GM23338 (cell line): ENCODE results near the gene LUC7L2. TPM values are rescaled to one million over a fixed set of nuclear protein-coding genes. Genes with fewer than 3 reads are reported as not detected.

Experiments used
- ATAC-seq: fragments of 200-7000 bp; cut with Tn5 transposase; 3 replicates; pipeline ENCODE4 v1.9.1; 2020
- DNase-seq: peaks from one replicate; pipeline ENCODE4 v3.0.0-alpha.2; 2015; ENCODE audit warnings: low spot score
- H2AFZ ChIP-seq: fragments of 200-600 bp; sonication (generic); 2 replicates; pipeline ENCODE4 v1.8.0; 2016; ENCODE audit warnings: antibody characterized with exemption, mild to moderate bottlenecking, moderate library complexity
- H3F3A ChIP-seq: fragments of 200-600 bp; sonication (generic); replicated peaks from 2 replicates; pipeline ENCODE4 v1.8.0; 2017; ENCODE audit warnings: antibody characterized with exemption, mixed run types, low read depth
- H3K27ac ChIP-seq: fragments of 200-600 bp; sonication (generic); 2 replicates; pipeline ENCODE4 v1.6.1; 2016; ENCODE audit warnings: low read depth
- H3K27me3 ChIP-seq: fragments of 200-600 bp; sonication (generic); 2 replicates; pipeline ENCODE4 v1.8.0; 2016; ENCODE audit warnings: mild to moderate bottlenecking, mixed run types, moderate library complexity; ENCODE audit not compliant: insufficient read depth
- H3K36me3 ChIP-seq: fragments of 200-600 bp; sonication (generic); 2 replicates; pipeline ENCODE4 v1.8.0; 2016; ENCODE audit warnings: mild to moderate bottlenecking; ENCODE audit not compliant: insufficient read depth
- H3K4me1 ChIP-seq: fragments of 200-600 bp; sonication (generic); 2 replicates; pipeline ENCODE4 v1.8.0; 2016; ENCODE audit warnings: mild to moderate bottlenecking, moderate library complexity; ENCODE audit not compliant: insufficient read depth
- H3K4me2 ChIP-seq: fragments of 200-600 bp; sonication (generic); 2 replicates; pipeline ENCODE4 v1.7.1; 2017; ENCODE audit warnings: mixed run types
- H3K4me3 ChIP-seq: fragments of 200-600 bp; sonication (generic); 2 replicates; pipeline ENCODE4 v1.6.1; 2016; ENCODE audit warnings: mixed run types
- H3K79me2 ChIP-seq: fragments of 200-600 bp; sonication (generic); replicated peaks from 2 replicates; pipeline ENCODE4 v1.8.0; 2017; ENCODE audit warnings: mild to moderate bottlenecking; ENCODE audit not compliant: insufficient read depth
- H3K9me2 ChIP-seq: fragments of 200-600 bp; sonication (generic); 2 replicates; pipeline ENCODE4 v1.8.0; 2017; ENCODE audit not compliant: insufficient read depth
- H4K20me1 ChIP-seq: fragments of 200-600 bp; sonication (generic); replicated peaks from 2 replicates; pipeline ENCODE4 v1.8.0; 2017; ENCODE audit warnings: mild to moderate bottlenecking; ENCODE audit not compliant: insufficient read depth
- H3K27ac Mint-ChIP-seq: 2 replicates; pipeline ENCODE4 v1.8.0; 2020; ENCODE audit warnings: inconsistent platforms, mild to moderate bottlenecking, moderate library complexity, mixed read lengths
- H3K27me3 Mint-ChIP-seq: 3 replicates; pipeline ENCODE4 v1.8.0; 2022; ENCODE audit warnings: low read depth, mild to moderate bottlenecking, moderate library complexity, mixed read lengths, inconsistent platforms; ENCODE audit not compliant: insufficient read depth, poor library complexity
- H3K36me3 Mint-ChIP-seq: 3 replicates; pipeline ENCODE4 v1.8.0; 2021; ENCODE audit warnings: low read depth, mild to moderate bottlenecking, inconsistent platforms, moderate library complexity, mixed read lengths
- H3K4me1 Mint-ChIP-seq: 3 replicates; pipeline ENCODE4 v1.8.0; 2020; ENCODE audit warnings: mild to moderate bottlenecking, inconsistent platforms, mixed read lengths
- H3K4me3 Mint-ChIP-seq: 3 replicates; pipeline ENCODE4 v1.8.0; 2021; ENCODE audit warnings: moderate library complexity, mild to moderate bottlenecking, inconsistent platforms, mixed read lengths
- H3K9me3 Mint-ChIP-seq: 3 replicates; pipeline ENCODE4 v1.8.0; 2020; ENCODE audit warnings: moderate library complexity, mild to moderate bottlenecking, inconsistent platforms, mixed read lengths
- CREB1 ChIP-seq: fragments of 250-450 bp; sonication (Bioruptor Pico); IDR thresholded peaks from 2 replicates; pipeline ENCODE4 v1.5.0; 2020; ENCODE audit warnings: low read depth, mild to moderate bottlenecking, moderate library complexity
- EZH2phosphoT487 ChIP-seq: fragments of 200-600 bp; sonication (generic); IDR thresholded peaks from one replicate; pipeline ENCODE4 v1.8.1; 2018; ENCODE audit warnings: antibody characterized with exemption; ENCODE audit not compliant: unreplicated experiment
- POLR2AphosphoS5 ChIP-seq: IDR thresholded peaks from 2 replicates; pipeline ENCODE4 v1.6.1; 2016; ENCODE audit warnings: antibody characterized with exemption, low read depth
- STAT1 ChIP-seq: IDR thresholded peaks from one replicate; pipeline ENCODE4 v1.6.1; 2016; ENCODE audit warnings: antibody characterized with exemption; ENCODE audit not compliant: unreplicated experiment
- ZNF462 ChIP-seq: fragments of 250-450 bp; sonication (Bioruptor Pico); IDR thresholded peaks from 2 replicates; pipeline ENCODE4 v1.5.0; 2020; ENCODE audit warnings: mild to moderate bottlenecking, moderate library complexity
- polyA plus RNA-seq: library from polyadenylated mRNA; unstranded; fragments of >200 nt; fragmentation: Nextera tagmentation; extraction: Ambion mirVana; gene quantifications from 2 replicates; pipeline ENCODE4 v1.2.1, GENCODE V29; 2016
- total RNA-seq: library from RNA; depleted of rRNA; stranded (reverse); fragments of >200 nt; shearing (Covaris generic); gene quantifications from 2 replicates; pipeline ENCODE4 v1.2.3, GENCODE V29; 2014
- TF ChIP-seq, protein P1 (sequence below): IDR thresholded peaks from 2 replicates; pipeline ENCODE4 v1.6.1; 2016; ENCODE audit warnings: antibody characterized with exemption

LUC7L2 gene
- total and polyA plus RNA-seq, 2 experiments from 2014 or later, result 40.3 to 57.3 TPM

- TF ChIP-seq ZNF462 (CRISPR knock-in tag), result no peak
- TF ChIP-seq CREB1 (CRISPR knock-in tag), result no peak
- TF ChIP-seq POLR2AphosphoS5, result no peak
- TF ChIP-seq STAT1, result no peak
- TF ChIP-seq EZH2phosphoT487, result no peak
Measured at GRCh38 chr7:139431010-139431409, 71.3 kb downstream of the LUC7L2 start (continued).

DNA sequence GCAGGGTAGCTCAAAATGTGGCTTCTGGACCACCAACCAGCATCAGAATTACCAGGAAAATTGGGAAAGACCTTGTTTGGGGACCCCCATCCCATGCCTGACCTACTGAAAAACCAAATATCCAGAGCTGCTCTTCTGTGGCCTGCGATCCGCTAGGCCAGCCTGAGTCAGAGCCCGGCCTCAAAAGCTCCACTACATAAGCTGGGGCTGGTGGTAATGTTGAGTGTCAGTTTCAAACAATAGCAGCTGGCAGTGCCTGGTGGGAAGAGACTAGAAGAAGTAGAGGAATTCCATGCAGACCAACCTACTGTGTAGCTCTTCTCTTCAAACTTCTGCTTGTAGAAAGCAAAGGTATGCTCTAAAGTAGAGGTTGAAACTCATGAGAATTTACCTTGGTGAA lies 71.8 kb downstream of the LUC7L2 start:
- Histone ChIP-seq H3K27me3 (no peaks in the 10 kb centered on the region), H4K20me1 (no peaks in the 10 kb centered on the region), H3K36me3 (no peaks in the 10 kb centered on the region), H3K4me3 (no peak overlapping the region), H3K79me2 (no peaks in the 10 kb centered on the region), H3K9me2 (no peaks in the 10 kb centered on the region), H3K27ac (peak overlapping the region; percentile 65; the same call in 1 of the 2 replicates), H3K4me2 (no peak overlapping the region), H3F3A (peaks cover 4% of the 10 kb centered on the region; the same call in 1 of the 2 replicates), H3K4me1 (no peaks in the 10 kb centered on the region), H2AFZ (no peak overlapping the region)
- H3K9me3 Mint-ChIP-seq, result no peaks in the 10 kb centered on the region
- peaks cover 8% of the 10 kb centered on the region; the same call in 2 of the 3 replicates for H3K4me1 Mint-ChIP-seq
- no peaks in the 10 kb centered on the region for H3K36me3 Mint-ChIP-seq
- no peak overlapping the region for H3K4me3 Mint-ChIP-seq
- ATAC-seq (0 out of 3 replicates have a peak, but pooled peaks have one; percentile 5), DNase-seq (no peak)
- TF ChIP-seq, protein P1, sequence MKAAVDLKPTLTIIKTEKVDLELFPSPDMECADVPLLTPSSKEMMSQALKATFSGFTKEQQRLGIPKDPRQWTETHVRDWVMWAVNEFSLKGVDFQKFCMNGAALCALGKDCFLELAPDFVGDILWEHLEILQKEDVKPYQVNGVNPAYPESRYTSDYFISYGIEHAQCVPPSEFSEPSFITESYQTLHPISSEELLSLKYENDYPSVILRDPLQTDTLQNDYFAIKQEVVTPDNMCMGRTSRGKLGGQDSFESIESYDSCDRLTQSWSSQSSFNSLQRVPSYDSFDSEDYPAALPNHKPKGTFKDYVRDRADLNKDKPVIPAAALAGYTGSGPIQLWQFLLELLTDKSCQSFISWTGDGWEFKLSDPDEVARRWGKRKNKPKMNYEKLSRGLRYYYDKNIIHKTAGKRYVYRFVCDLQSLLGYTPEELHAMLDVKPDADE, result no peak
- TF ChIP-seq ZNF462 (CRISPR knock-in tag) (no peak), POLR2AphosphoS5 (no peak)
- no peak overlapping the region for H3K27ac Mint-ChIP-seq
- H3K27me3 Mint-ChIP-seq, result peaks cover 5% of the 10 kb centered on the region
